DOHH2 (cell line): Measurements from ENCODE around the gene RXRA.

Experiments used
- CTCF ChIP-seq: fragments of 200-600 bp; sonication (generic); IDR thresholded peaks from one replicate; pipeline ENCODE4 v1.5.1; 2014; ENCODE audit warnings: antibody characterized with exemption, mild to moderate bottlenecking, low read depth, low read length; ENCODE audit not compliant: poor library complexity, severe bottlenecking
- EZH2phosphoT487 ChIP-seq: fragments of 200-600 bp; sonication (generic); IDR thresholded peaks from 2 replicates; pipeline ENCODE4 v1.6.1; 2017; ENCODE audit warnings: borderline replicate concordance, mild to moderate bottlenecking, antibody characterized with exemption, low read length, moderate library complexity, mixed read lengths

GRCh38 chr9:134438195-134438788 lies 112.0 kb downstream of the RXRA start:
- peak; percentile 19 for TF ChIP-seq CTCF
- TF ChIP-seq EZH2phosphoT487: no peak
